GM19463 (cell line): Measurements from ENCODE around the gene EAF1.
"Not testable (repeated sequence)": the region's sequence is repeated elsewhere in the genome, so short reads cannot be mapped to it uniquely, and the experiment has no call there.

Experiments used
- ATAC-seq: cut with Tn5 transposase; IDR thresholded peaks from one replicate; pipeline ENCODE4 v1.9.1; 2021; ENCODE audit warnings: mild to moderate bottlenecking, moderate library complexity; ENCODE audit not compliant: unreplicated experiment

The EAF1 gene

GRCh38 chr3:15451216-15452113, 24.1 kb downstream of the EAF1 start:
- ATAC-seq, result no peak

- ATAC-seq, result no peak
Observed at GRCh38 chr3:15452156-15452555, 24.8 kb downstream of the EAF1 start.

- no peak for ATAC-seq
Observed at GRCh38 chr3:15452961-15453360, 25.6 kb downstream of the EAF1 start.

- ATAC-seq, result no peak
Observed at GRCh38 chr3:15453501-15453900, 26.1 kb downstream of the EAF1 start.

- ATAC-seq, result no peak
Observed at GRCh38 chr3:15453991-15454625, 26.7 kb downstream of the EAF1 start.

GRCh38 chr3:15454965-15455364, 27.6 kb downstream of the EAF1 start:
- ATAC-seq, result no peak

- ATAC-seq, result no peak
Observed at GRCh38 chr3:15455756-15456155, 28.4 kb downstream of the EAF1 start.

GRCh38 chr3:15456321-15456720, 28.9 kb downstream of the EAF1 start:
- ATAC-seq, result no peak

- ATAC-seq, result not testable (repeated sequence)
Observed at GRCh38 chr3:15456915-15457314, 29.5 kb downstream of the EAF1 start.

- ATAC-seq, result no peak
Observed at GRCh38 chr3:15458212-15458780, 30.9 kb downstream of the EAF1 start.

- ATAC-seq, result no peak
Observed at GRCh38 chr3:15460891-15461531, 33.6 kb downstream of the EAF1 start.

GRCh38 chr3:15462451-15462850, 35.1 kb downstream of the EAF1 start:
- no peak for ATAC-seq

- no peak for ATAC-seq
Observed at GRCh38 chr3:15465876-15466585, 38.6 kb downstream of the EAF1 start.

GRCh38 chr3:15467227-15468181, 40.1 kb downstream of the EAF1 start:
- ATAC-seq, result peak; percentile 86

- no peak for ATAC-seq
Observed at GRCh38 chr3:15470261-15470660, 42.9 kb downstream of the EAF1 start.

GRCh38 chr3:15470849-15471248, 43.5 kb downstream of the EAF1 start:
- ATAC-seq, result no peak

- no peak for ATAC-seq
Observed at GRCh38 chr3:15471861-15472260, 44.5 kb downstream of the EAF1 start.

GRCh38 chr3:15475161-15475560, 47.8 kb downstream of the EAF1 start:
- ATAC-seq, result no peak

GRCh38 chr3:15476378-15476777, 49.0 kb downstream of the EAF1 start:
- no peak for ATAC-seq
